WTC11 (cell line): ENCODE data around the gene ATXN7. TPM values are rescaled to one million over a fixed set of nuclear protein-coding genes. Genes with fewer than 3 reads are reported as not detected.

Source experiments
- ATAC-seq: fragments of 200-7000 bp; cut with Tn5 transposase; 2 replicates; pipeline ENCODE4 v1.10.0; 2021; ENCODE audit warnings: mild to moderate bottlenecking, moderate library complexity
- CTCF ChIA-PET: fragments of 300-600 bp; sonication (Branson Sonifier 250); formaldehyde crosslinking; loops from one replicate; lab custom pipeline; 2021; ENCODE audit warnings: antibody characterized with exemption; lab: Charles Lee
- POLR2A ChIA-PET: fragments of 350-600 bp; sonication (Branson Sonifier 250); formaldehyde crosslinking; loops from one replicate; lab custom pipeline; 2021; ENCODE audit warnings: antibody characterized with exemption; lab: Charles Lee
- DNase-seq: peaks from one replicate; pipeline ENCODE4 v3.0.0; 2021; ENCODE audit warnings: low spot score
- H3K27ac Mint-ChIP-seq: 2 replicates; pipeline ENCODE4 v1.8.0; 2021; ENCODE audit warnings: mixed read lengths
- H3K27me3 Mint-ChIP-seq: 2 replicates; pipeline ENCODE4 v1.8.0; 2021; ENCODE audit warnings: low read depth, mild to moderate bottlenecking, moderate library complexity, mixed read lengths
- H3K36me3 Mint-ChIP-seq: 2 replicates; pipeline ENCODE4 v1.8.0; 2021; ENCODE audit warnings: mixed read lengths
- H3K4me1 Mint-ChIP-seq: 2 replicates; pipeline ENCODE4 v1.8.0; 2022; ENCODE audit warnings: mixed read lengths
- H3K4me3 Mint-ChIP-seq: 2 replicates; pipeline ENCODE4 v1.8.0; 2021; ENCODE audit warnings: mild to moderate bottlenecking, moderate library complexity, mixed read lengths
- H3K9me3 Mint-ChIP-seq: 2 replicates; pipeline ENCODE4 v1.8.0; 2021; ENCODE audit warnings: mixed read lengths
- ATF1 ChIP-seq: sonication (generic); formaldehyde crosslinking; IDR thresholded peaks from 2 replicates; pipeline ENCODE4 v1.8.1; 2023; ENCODE audit warnings: mild to moderate bottlenecking, moderate library complexity, missing genetic modification reagents
- ELF4 ChIP-seq: sonication (generic); formaldehyde crosslinking; IDR thresholded peaks from 2 replicates; pipeline ENCODE4 v1.8.1; 2022; ENCODE audit warnings: low read depth, mild to moderate bottlenecking, moderate library complexity, missing genetic modification reagents
- ESRRA ChIP-seq: sonication (generic); formaldehyde crosslinking; IDR thresholded peaks from 2 replicates; pipeline ENCODE4 v1.8.1; 2022; ENCODE audit warnings: mild to moderate bottlenecking, missing genetic modification reagents, borderline replicate concordance
- GRHL2 ChIP-seq: fragments of 250-450 bp; sonication (Bioruptor Pico); IDR thresholded peaks from 2 replicates; pipeline ENCODE4 v1.8.0; 2022; ENCODE audit warnings: mild to moderate bottlenecking, moderate library complexity; ENCODE audit not compliant: insufficient replicate concordance, severe bottlenecking
- KAT7 ChIP-seq: sonication (generic); formaldehyde crosslinking; IDR thresholded peaks from 2 replicates; pipeline ENCODE4 v1.8.1; 2023; ENCODE audit warnings: missing genetic modification reagents, mild to moderate bottlenecking, borderline replicate concordance
- NR1H2 ChIP-seq: sonication (generic); formaldehyde crosslinking; IDR thresholded peaks from 2 replicates; pipeline ENCODE4 v1.9.0; 2021; ENCODE audit warnings: mild to moderate bottlenecking, moderate library complexity, missing genetic modification reagents
- ZSCAN18 ChIP-seq: fragments of 250-450 bp; sonication (Bioruptor Pico); IDR thresholded peaks from 2 replicates; pipeline ENCODE4 v2.1.2; 2022; ENCODE audit warnings: mild to moderate bottlenecking, moderate library complexity
- total RNA-seq: library from RNA; stranded (reverse); gene quantifications from 3 replicates; pipeline ENCODE4 v1.2.3, GENCODE V29; 2021
- TF ChIP-seq, protein P1 (sequence below): sonication (generic); formaldehyde crosslinking; IDR thresholded peaks from 2 replicates; pipeline ENCODE4 v1.8.0; 2023; ENCODE audit warnings: mild to moderate bottlenecking, missing genetic modification reagents
- TF ChIP-seq, protein P2 (sequence below): sonication (generic); formaldehyde crosslinking; IDR thresholded peaks from 2 replicates; pipeline ENCODE4 v1.8.1; 2022; ENCODE audit warnings: mild to moderate bottlenecking, missing genetic modification reagents, moderate library complexity, borderline replicate concordance
- TF ChIP-seq, protein P3 (sequence below): sonication (generic); formaldehyde crosslinking; IDR thresholded peaks from 2 replicates; pipeline ENCODE4 v1.8.1; 2023; ENCODE audit warnings: mild to moderate bottlenecking, missing genetic modification reagents, borderline replicate concordance
- TF ChIP-seq, protein P4 (sequence below): fragments of 250-450 bp; sonication (Bioruptor Pico); IDR thresholded peaks from 2 replicates; pipeline ENCODE4 v1.9.0; 2021; ENCODE audit warnings: mild to moderate bottlenecking, borderline replicate concordance

ATXN7 gene
- total RNA-seq, 1 experiment from 2014 or later = 11.7 TPM

DNA sequence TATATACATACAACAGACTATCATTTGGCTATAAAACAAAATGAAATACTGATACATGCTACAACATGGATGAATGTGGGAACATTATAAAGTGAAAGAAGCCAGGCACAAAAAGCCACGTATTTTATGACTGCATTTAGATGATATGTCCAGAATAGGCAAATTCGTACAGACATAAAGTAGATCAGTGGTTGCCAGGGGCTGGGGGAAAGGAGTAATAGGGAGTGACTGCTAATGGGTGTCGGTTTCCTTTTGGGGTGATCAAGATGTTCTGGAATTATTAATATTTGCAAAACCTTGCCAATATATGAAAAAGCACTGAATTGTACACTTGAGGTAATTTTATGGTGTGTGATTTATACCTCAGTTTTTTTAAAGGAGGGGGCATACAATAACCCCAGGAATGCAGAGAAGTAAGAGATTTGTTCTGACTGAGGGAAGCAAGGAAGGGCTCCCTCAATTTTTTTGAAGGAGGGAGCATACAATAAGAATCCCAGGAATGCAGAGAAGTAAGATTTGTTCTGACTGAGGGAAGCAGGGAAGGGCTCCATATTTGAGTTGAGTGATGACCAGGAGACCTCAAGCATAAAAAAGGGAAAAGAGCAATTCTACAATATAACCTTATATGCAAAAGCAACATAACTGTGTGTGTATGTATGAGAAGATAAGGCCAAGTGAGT, 153.4 kb downstream of the ATXN7 start:
- CTCF ChIA-PET = no interaction called here
- H3K27ac Mint-ChIP-seq = no peak overlapping the region
- no peaks in the 10 kb centered on the region for H3K9me3 Mint-ChIP-seq
- POLR2A ChIA-PET = no interaction called here
- H3K4me1 Mint-ChIP-seq = peaks cover 3% of the 10 kb centered on the region
- no peak overlapping the region for H3K4me3 Mint-ChIP-seq
- TF ChIP-seq NR1H2 (no peak), GRHL2 (CRISPR knock-in tag) (no peak), ELF4 (no peak), ESRRA (no peak), KAT7 (CRISPR knock-in tag) (no peak), ATF1 (no peak)
- TF ChIP-seq, protein P1, sequence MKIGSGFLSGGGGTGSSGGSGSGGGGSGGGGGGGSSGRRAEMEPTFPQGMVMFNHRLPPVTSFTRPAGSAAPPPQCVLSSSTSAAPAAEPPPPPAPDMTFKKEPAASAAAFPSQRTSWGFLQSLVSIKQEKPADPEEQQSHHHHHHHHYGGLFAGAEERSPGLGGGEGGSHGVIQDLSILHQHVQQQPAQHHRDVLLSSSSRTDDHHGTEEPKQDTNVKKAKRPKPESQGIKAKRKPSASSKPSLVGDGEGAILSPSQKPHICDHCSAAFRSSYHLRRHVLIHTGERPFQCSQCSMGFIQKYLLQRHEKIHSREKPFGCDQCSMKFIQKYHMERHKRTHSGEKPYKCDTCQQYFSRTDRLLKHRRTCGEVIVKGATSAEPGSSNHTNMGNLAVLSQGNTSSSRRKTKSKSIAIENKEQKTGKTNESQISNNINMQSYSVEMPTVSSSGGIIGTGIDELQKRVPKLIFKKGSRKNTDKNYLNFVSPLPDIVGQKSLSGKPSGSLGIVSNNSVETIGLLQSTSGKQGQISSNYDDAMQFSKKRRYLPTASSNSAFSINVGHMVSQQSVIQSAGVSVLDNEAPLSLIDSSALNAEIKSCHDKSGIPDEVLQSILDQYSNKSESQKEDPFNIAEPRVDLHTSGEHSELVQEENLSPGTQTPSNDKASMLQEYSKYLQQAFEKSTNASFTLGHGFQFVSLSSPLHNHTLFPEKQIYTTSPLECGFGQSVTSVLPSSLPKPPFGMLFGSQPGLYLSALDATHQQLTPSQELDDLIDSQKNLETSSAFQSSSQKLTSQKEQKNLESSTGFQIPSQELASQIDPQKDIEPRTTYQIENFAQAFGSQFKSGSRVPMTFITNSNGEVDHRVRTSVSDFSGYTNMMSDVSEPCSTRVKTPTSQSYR (CRISPR knock-in tag) = no peak
- TF ChIP-seq, protein P2, sequence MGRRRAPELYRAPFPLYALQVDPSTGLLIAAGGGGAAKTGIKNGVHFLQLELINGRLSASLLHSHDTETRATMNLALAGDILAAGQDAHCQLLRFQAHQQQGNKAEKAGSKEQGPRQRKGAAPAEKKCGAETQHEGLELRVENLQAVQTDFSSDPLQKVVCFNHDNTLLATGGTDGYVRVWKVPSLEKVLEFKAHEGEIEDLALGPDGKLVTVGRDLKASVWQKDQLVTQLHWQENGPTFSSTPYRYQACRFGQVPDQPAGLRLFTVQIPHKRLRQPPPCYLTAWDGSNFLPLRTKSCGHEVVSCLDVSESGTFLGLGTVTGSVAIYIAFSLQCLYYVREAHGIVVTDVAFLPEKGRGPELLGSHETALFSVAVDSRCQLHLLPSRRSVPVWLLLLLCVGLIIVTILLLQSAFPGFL (CRISPR knock-in tag) = no peak
- TF ChIP-seq, all 79 proteins: peak for 0
- peaks cover 77% of the 10 kb centered on the region for H3K36me3 Mint-ChIP-seq
- ATAC-seq (no peak), DNase-seq (no peak)
- H3K27me3 Mint-ChIP-seq = no peaks in the 10 kb centered on the region

- POLR2A ChIA-PET = no interaction called here
- H3K4me3 Mint-ChIP-seq = no peak overlapping the region
- H3K9me3 Mint-ChIP-seq = no peaks in the 10 kb centered on the region
- CTCF ChIA-PET = no interaction called here
- H3K27ac Mint-ChIP-seq = no peak overlapping the region
- DNase-seq (no peak), ATAC-seq (no peak)
- H3K36me3 Mint-ChIP-seq = peaks cover 60% of the 10 kb centered on the region
- H3K27me3 Mint-ChIP-seq = no peaks in the 10 kb centered on the region
- H3K4me1 Mint-ChIP-seq = peaks cover 13% of the 10 kb centered on the region
- no peak for TF ChIP-seq ZSCAN18 (CRISPR knock-in tag)
- TF ChIP-seq, protein P1 (CRISPR knock-in tag) = no peak
- TF ChIP-seq, protein P3, sequence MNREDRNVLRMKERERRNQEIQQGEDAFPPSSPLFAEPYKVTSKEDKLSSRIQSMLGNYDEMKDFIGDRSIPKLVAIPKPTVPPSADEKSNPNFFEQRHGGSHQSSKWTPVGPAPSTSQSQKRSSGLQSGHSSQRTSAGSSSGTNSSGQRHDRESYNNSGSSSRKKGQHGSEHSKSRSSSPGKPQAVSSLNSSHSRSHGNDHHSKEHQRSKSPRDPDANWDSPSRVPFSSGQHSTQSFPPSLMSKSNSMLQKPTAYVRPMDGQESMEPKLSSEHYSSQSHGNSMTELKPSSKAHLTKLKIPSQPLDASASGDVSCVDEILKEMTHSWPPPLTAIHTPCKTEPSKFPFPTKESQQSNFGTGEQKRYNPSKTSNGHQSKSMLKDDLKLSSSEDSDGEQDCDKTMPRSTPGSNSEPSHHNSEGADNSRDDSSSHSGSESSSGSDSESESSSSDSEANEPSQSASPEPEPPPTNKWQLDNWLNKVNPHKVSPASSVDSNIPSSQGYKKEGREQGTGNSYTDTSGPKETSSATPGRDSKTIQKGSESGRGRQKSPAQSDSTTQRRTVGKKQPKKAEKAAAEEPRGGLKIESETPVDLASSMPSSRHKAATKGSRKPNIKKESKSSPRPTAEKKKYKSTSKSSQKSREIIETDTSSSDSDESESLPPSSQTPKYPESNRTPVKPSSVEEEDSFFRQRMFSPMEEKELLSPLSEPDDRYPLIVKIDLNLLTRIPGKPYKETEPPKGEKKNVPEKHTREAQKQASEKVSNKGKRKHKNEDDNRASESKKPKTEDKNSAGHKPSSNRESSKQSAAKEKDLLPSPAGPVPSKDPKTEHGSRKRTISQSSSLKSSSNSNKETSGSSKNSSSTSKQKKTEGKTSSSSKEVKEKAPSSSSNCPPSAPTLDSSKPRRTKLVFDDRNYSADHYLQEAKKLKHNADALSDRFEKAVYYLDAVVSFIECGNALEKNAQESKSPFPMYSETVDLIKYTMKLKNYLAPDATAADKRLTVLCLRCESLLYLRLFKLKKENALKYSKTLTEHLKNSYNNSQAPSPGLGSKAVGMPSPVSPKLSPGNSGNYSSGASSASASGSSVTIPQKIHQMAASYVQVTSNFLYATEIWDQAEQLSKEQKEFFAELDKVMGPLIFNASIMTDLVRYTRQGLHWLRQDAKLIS (CRISPR knock-in tag) = no peak
- TF ChIP-seq, protein P4, sequence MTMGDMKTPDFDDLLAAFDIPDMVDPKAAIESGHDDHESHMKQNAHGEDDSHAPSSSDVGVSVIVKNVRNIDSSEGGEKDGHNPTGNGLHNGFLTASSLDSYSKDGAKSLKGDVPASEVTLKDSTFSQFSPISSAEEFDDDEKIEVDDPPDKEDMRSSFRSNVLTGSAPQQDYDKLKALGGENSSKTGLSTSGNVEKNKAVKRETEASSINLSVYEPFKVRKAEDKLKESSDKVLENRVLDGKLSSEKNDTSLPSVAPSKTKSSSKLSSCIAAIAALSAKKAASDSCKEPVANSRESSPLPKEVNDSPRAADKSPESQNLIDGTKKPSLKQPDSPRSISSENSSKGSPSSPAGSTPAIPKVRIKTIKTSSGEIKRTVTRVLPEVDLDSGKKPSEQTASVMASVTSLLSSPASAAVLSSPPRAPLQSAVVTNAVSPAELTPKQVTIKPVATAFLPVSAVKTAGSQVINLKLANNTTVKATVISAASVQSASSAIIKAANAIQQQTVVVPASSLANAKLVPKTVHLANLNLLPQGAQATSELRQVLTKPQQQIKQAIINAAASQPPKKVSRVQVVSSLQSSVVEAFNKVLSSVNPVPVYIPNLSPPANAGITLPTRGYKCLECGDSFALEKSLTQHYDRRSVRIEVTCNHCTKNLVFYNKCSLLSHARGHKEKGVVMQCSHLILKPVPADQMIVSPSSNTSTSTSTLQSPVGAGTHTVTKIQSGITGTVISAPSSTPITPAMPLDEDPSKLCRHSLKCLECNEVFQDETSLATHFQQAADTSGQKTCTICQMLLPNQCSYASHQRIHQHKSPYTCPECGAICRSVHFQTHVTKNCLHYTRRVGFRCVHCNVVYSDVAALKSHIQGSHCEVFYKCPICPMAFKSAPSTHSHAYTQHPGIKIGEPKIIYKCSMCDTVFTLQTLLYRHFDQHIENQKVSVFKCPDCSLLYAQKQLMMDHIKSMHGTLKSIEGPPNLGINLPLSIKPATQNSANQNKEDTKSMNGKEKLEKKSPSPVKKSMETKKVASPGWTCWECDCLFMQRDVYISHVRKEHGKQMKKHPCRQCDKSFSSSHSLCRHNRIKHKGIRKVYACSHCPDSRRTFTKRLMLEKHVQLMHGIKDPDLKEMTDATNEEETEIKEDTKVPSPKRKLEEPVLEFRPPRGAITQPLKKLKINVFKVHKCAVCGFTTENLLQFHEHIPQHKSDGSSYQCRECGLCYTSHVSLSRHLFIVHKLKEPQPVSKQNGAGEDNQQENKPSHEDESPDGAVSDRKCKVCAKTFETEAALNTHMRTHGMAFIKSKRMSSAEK (CRISPR knock-in tag) = no peak
Observed at GRCh38 chr3:64019271-64019670, 155.6 kb downstream of the ATXN7 start.
